Nucleus accumbens (tissue), 56 donors: ENCODE data around the gene MTERF4.
"Not testable (repeated sequence)": the region's sequence is repeated elsewhere in the genome, so short reads cannot be mapped to it uniquely, and the experiment has no call there.

Experiments
- DNase-seq, 56 donors: peaks; one replicate each; lab custom pipeline; 2025; lab: John Stamatoyannopoulos, UW

Gene MTERF4

DNA sequence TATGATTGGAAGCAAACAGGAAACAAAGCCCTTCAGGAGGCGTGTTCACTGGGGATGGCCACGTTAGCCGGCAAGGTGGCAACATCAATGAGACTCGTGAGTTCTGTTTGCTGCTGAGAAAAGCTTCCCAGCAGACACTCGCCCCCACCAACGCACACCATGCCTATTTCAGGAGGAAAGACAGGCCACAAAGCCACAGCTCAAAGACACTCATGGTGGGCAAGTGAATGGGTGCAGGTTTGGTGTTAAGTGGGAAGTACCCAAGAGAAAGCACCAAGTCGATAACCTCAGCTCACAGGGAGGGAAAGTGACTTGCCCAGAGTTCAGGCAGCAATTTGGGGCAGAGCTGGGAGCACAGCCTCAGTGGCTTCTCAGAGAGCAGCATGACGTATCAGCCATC, 10.5 kb upstream of the MTERF4 start:
- DNase-seq = no peak

- DNase-seq = no peak
These were observed 10.0 kb upstream of the MTERF4 start for GRCh38 chr2:241112046-241112445.

- no peak for DNase-seq
These were observed 9.3 kb upstream of the MTERF4 start for GRCh38 chr2:241111440-241111805.

- no peak for DNase-seq
These were observed 8.7 kb upstream of the MTERF4 start for GRCh38 chr2:241110607-241111439.

- no peak for DNase-seq
These were observed 8.1 kb upstream of the MTERF4 start for GRCh38 chr2:241110089-241110606.

DNA sequence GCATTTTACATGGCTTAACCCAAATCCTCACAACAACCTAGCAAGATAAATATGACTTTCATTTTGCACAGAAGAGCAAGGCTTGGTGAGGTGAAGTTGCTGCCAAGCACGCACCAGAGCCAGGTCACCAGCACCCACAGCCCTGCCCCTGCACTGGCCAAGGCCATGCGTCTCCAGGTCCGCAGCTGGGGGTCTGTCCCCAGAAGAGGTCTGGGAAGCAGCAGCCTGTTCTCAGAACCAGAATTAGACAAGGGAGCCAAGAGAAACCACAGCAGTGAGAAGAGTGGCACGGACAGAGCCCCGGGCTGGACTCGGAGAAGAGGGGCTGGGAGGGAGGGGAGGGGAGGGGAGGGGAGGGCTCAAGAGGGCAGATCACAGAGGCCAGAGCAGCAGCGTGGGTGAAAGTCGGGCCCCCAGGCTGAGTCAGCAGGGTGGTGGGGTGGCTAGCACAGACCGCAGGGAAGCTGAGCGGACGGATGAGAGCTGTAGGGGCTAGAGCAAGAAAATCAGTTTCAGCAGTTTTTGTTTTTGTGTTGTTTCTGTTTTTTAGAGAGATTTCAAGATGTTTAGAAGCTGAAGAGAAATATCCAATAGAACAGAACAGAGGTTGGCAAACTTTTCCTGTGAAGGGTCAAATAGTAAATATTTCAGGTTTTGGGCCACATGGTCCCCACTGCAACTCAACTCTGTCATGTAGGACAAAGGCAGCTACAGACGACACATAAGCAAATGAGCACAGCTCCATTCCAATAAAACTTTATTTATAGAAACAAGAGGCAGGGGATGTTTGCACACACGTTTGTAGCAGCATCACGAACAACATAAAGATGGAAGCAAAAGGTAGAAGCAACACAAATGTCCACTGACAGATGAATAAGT, 7.4 kb upstream of the MTERF4 start:
- DNase-seq = no peak

DNA sequence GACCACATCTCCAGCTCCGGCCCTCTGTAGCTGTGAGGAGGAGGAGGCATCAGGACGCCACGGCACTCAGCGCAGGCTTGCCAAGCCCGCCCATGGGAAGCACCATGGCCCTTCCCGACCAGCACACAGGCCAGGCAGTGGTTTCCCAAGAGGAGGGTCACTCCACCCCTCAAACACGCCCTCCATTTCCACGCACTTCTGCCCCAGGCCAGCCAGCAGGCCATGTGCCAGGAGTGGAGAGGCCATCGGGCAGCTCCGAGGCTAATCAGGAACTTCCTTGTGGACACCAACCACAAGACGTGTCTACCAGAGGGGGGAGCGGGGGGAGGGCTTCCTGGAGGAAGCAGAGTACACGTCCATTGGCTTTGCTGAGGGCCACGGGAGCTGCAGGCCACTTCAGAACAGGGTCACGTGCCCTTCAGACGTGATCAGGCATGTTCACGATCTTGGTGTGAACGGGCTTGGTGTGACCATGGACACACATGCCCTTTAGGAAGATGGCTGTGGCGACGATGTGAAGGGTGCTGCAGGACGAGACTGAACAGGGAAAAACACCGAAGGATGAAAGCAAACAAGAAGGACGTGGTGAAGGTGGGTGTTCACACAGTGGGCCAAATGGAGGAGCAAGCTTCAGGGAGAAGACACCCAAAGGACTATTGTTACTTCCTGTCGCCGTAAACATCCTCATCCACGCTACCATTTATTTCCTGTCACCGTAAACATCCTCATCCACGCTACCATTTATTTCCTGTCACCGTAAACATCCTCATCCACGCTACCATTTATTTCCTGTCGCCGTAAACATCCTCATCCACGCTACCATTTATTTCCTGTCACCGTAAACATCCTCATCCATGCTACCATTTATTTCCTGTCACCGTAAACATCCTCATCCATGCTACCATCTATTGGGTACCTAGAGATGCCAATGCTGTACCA, 6.5 kb upstream of the MTERF4 start:
- DNase-seq = peak in 1 of 56 donors; percentile 10

DNA sequence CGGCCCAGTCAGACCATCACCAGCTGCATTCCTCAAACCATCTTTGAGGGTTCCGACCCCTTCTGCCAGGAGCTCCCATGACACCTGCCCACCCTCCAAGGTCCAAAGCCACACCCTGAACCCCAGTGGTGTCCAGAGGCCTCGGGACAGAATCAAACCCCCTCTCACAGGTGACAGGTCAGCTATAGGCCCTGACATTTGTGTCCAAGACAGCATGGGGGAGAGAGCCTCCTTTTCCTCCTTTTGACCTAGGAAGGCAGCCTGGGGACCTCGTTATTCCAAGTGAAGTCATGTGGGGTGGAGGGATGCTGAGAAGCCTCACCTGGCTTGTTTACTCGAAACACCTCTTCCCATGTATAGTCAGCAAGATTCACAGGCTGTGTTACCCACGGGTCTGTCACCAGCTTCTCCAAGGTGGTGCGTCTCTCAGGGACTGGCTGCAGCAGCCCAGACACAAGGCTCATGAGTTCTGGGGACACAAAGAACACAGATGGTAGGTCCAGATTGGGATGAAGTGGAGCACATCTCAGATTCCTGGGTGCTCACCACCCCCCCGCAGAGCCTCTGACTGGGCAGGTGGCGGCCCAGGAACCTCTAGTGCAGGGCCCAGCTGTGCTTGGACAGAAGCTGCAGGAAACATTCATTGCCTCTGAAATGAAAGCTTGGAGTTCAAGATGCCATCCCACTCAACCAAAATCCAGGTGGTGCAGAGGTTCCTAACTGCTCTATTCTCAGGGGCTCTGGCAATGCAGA, 5.1 kb upstream of the MTERF4 start:
- DNase-seq = no peak

GRCh38 chr2:241105641-241106040, 3.6 kb upstream of the MTERF4 start:
- DNase-seq = no peak

GRCh38 chr2:241104611-241105010, 2.5 kb upstream of the MTERF4 start:
- DNase-seq = not testable (repeated sequence)

GRCh38 chr2:241103176-241103595, 1.1 kb upstream of the MTERF4 start:
- no peak for DNase-seq

DNA sequence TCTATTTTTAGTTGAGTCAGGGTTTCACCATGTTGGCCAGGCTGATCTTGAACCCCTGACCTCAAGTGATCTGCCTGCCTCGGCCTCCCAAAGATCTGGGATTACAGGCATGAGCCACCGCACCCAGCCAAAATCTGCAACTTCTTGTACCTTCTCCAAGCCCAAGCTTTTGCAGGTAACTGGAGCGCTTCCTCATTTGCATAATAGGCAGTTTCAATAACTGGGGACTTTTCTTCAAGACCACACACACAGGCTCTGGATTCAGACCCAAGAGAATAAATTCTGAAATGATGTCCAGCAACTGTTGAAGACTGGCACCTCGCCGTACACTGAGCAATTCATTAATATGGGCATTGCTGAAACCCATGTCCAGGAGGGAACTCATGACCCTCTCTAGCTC, 2.8 kb downstream of the MTERF4 start:
- no peak for DNase-seq

GRCh38 chr2:241096979-241097378, 5.1 kb downstream of the MTERF4 start:
- no peak for DNase-seq

- no peak for DNase-seq
These were observed 6.3 kb downstream of the MTERF4 start for GRCh38 chr2:241095594-241096290.

GRCh38 chr2:241094924-241095420, 7.1 kb downstream of the MTERF4 start:
- no peak for DNase-seq

- no peak for DNase-seq
These were observed 7.9 kb downstream of the MTERF4 start for GRCh38 chr2:241094172-241094571.

DNA sequence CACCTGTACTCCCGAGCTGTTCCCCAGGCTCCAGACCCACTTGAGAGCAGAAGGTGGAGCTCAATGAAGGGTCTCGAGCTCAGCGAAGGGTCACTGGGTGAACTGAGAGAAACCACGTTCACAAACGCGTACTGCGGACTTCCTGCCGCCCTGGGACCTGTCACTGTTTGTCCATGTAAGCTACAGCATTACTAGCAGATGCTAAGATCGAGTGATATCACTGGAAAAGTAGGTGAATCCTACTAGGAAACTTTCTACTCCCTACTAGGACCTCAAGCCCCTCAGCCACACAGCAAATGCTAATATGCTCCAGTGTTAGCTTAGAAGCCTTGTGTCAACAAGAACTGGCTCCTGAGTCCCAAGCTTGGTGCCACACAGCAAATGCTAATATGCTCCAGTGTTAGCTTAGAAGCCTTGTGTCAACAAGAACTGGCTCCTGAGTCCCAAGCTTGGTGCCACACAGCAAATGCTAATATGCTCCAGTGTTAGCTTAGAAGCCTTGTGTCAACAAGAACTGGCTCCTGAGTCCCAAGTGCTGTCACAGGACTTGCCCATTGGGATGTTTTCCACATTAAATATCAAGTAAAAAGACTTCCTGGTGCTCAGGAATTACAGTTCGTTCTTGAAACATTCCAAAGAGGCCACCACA, 8.8 kb downstream of the MTERF4 start:
- DNase-seq = not testable (repeated sequence)

- DNase-seq = no peak
These were observed 9.4 kb downstream of the MTERF4 start for GRCh38 chr2:241092677-241093076.
